ENCODE results near the gene PI4KA.
"Not testable (repeated sequence)": the region's sequence is repeated elsewhere in the genome, so short reads cannot be mapped to it uniquely, and the experiment has no call there.

The PI4KA gene

DNA sequence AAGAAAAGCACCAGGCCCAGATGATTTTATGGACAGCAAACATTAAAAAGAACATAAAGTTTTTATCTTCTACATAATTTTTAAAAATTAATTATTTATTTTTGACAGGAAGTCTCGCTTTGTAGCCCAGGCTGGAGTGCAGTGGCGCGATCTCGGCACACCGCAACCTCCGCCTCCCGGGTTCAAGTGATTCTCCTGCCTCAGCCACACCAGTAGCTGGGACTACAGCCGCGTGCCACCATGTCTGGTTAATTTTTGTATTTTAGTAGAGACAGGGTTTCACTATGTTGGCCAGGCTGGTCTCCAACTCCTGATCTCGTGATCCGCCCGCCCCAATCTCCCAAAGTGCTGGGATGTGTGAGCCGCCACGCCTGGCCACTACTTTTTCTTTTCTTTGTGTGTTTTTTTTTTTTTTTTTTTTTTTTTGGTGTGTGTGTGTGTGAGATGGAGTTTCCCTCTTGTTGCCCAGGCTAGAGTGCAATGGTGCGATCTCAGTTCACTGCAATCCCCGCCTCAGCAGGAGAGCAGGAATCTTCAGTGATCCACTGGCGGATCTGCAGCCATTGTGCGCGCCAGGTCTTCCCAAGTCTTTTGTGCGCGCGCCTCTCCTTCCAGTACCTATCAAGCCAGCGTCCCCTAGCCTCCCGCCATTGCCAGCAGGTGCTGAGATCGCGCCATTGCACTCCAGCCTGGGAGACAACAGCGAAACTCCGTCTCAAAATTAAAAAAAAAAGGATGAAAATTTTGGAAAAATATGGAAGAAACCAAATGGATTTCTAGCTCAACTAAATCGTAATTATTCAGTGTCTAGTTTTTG lies 171.0 kb downstream of the PI4KA start:
- not testable (repeated sequence) for DNase-seq

GRCh38 chr22:20685764-20686163 lies 172.8 kb downstream of the PI4KA start:
- DNase-seq, result not testable (repeated sequence)

DNA sequence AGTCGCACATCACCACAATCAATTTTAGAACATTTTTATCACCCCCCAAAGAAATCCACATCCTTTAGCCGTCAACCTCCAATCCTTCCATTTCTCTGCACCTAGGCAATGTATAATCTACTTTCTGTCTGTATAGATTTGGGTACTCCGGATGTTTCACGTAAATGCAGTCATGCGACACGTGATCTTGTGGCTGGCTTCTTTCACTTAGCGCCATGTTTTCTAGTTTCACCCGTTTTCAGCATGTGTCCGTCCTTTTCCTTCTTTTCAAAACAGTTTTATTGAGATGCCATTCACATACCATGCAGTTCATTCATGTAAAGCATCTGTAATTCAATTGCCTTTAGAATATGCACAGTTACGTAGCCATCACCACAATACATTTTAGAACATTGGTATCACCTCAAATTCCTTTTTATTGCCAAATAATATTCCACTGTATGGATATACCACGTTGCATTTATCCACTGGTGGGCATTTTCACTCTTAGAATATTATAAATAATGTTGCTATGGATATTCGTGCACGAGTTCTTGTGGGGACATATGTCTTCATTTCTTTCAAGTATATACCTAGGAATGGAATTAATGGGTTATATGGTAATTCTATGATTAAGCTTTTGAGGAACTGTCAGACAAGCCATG lies 179.7 kb downstream of the PI4KA start:
- DNase-seq, result not testable (repeated sequence)

DNA sequence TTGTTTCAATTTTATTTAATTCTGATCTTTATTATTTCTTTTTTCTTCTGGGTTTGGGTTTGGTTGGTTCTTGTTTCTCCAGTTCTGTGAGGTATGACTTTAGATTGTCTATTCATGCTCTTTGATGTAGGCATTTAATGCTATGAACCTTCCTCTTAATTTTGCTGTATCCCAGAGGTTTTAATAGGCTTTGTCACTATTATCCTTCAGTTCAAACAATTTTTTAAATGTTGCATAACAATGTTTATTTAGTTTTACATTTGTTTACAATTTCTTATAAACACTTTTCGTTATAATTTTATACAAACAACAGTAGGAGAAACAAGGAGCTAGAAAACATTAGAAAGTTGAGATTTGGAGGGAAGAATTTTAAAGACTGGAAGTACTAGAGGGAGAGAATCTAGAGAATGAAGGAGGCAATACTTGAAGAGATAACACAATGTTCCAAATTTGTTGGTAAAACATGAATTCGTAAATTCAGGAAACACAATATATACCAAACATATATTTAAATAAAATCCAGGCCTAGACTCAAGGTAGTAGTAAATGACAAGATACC lies 180.8 kb downstream of the PI4KA start:
- no peak for DNase-seq

DNA sequence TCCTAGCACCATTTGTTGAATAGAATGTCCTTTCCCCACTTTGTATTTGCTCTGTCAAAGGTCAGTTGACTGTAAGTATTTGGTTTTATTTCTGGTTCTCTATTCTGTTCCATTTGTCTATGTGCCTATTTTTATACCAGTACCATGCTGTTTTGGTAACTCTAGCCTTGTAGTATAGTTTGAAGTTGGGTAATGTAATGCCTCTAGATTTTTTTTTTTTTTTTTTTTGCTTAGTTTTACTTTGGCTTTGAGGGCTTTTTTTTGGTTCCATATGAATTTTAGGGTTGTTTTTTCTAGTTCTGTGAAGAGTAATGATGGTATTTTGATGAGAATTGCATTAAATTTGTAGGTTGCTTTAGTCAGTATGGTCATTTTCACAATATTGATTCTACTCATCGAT lies 183.0 kb downstream of the PI4KA start:
- not testable (repeated sequence) for DNase-seq

DNA sequence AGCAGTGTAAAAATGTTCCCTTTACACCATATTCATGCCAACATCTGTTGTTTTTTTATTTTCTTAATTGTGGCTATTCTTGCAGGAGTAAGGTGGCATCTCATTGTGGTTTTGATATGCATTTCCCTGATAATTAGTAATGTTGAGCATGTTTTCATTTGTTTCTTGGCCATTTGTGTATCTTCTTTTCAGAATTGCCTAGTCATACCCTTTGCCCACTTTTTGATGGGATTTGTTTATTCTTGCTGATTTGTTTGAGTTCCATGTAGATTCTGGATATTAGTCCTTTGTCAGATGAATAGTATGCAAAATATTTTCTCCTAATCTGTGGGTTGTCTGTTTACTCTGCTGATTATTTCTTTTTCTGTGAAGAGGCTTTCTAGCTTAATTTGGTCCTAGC lies 183.6 kb downstream of the PI4KA start:
- no peak for DNase-seq

DNA sequence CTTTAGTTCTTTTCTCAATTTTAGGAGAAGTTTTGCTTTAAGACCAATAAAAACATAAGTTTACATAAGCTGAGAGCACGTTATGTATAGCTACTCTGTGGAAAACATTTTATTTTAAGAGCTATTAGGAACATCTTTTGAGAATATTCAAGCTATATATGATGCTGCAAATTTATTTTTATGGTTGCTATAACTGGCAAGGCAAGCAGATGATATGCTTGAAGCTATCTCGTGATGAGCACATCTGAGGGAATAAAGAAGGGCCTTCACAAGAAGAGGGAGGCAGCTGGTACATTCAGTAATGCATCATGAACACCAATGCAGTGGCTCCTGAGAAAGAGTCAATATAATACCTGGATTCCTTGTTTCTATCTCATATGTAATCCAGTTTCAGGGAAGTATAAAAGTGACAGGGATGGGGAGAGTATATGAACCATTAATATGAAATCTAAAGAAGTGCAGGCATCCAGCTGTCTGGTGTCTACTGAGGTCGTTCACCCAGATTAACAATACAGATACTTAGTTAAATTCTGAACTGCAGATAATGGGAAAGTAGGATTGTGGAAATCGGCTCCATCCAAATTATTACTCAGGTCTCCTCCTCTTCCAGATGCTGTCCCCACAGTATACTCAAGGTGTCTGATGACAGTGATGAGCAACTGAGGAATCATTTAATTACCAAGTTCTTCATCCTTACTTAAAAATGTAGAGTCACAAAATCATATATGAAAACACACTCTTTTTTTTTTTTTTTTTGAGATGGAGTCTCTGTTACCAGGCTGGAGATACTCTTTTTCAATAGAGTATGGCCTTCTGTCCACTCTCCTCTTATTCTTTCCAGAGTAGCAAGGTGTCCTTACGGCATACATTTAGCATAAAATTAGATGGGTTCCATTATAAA lies 185.1 kb downstream of the PI4KA start:
- DNase-seq, result no peak

GRCh38 chr22:20672732-20673131 lies 185.9 kb downstream of the PI4KA start:
- DNase-seq, result no peak

DNA sequence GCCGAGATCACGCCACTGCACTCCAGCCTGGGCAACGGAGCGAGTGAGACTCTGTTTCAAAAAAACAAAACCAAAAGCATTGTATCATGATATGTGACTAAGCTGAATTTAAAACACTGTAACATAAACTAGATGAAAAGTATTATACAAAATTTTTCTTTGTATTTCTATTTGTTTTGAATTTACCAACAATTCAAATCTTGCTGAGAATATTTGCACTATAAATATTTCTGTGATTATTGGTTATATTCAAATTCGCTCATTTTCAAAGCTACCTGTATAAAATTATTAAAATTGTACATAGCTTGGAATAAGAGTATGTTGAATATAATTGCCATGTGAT lies 186.6 kb downstream of the PI4KA start:
- no peak for DNase-seq

DNA sequence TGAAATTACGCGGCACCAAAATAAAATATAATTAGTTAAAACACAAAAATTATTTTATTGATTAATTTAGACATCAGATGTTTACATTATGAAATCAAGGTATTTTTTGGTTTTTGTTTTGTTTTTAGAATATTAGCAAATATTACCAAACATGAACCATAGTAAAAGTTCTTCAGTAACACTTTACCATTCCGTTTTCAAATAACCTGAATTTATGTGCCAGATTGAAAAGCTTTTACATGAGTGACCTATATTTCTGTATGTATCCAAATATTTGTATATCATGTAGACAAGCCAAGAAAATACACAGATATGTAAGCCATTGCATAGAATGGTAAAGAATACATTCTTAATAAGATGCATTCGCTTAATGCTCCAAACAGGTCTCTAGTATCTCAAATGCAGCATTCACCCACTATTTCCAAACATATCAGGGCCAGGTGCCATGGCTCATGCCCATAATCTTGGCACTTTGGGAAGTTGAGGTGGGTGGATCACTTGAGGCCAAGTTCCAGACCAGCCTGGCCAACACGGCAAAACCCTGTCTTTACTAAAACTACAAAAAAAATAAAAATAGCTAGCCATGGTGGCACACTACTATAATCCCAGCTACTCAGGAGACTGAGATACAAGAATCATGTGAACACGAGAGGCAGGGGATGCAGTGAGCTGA lies 187.1 kb downstream of the PI4KA start:
- no peak for DNase-seq

GRCh38 chr22:20670457-20671261 lies 188.0 kb downstream of the PI4KA start:
- not testable (repeated sequence) for DNase-seq

GRCh38 chr22:20669884-20670283 lies 188.7 kb downstream of the PI4KA start:
- not testable (repeated sequence) for DNase-seq

GRCh38 chr22:20669471-20669870 lies 189.1 kb downstream of the PI4KA start:
- not testable (repeated sequence) for DNase-seq

- not testable (repeated sequence) for DNase-seq
These were observed 189.8 kb downstream of the PI4KA start for GRCh38 chr22:20668769-20669168.

DNA sequence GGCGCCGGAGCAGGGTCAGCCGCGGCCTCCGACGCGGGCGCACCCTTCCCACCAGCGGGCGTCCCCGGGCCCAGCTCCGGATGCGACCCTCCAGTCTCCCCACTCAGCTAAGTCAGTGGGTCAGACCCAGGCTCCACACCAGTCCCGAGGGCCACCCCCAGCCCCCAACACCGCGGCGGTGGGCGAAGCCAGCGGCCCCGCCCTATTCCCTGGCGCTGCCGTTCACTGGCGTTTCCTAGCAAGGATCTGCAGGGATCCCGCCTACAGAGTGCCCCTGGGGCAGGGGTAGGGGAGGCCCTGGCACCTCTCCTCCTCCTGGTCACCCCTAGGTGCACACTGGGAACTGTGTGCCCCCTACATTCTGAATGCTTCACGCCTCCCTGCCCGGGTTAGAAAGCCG lies 190.4 kb downstream of the PI4KA start:
- DNase-seq, result not testable (repeated sequence)

GRCh38 chr22:20667548-20667947 lies 191.1 kb downstream of the PI4KA start:
- not testable (repeated sequence) for DNase-seq

GRCh38 chr22:20666560-20666959 lies 192.1 kb downstream of the PI4KA start:
- DNase-seq, result no peak

DNA sequence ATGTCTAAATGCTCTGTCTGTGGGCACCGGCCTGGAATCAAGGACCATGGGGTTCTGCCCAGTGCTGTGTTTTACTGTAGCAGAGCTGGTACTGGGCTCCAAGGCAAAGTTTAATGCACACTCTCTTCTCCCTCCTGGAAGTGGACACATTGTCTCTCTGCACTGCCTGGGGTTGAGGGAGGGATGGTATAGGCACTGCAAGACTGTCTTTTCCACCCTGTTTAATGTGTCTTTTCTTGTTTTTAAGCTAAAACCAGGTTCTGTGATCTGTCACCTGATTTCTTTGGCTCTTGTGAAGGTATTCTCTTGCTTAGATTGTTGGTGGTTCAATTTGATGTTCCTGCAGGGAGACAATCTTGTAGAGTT lies 194.0 kb downstream of the PI4KA start:
- no peak for DNase-seq

DNA sequence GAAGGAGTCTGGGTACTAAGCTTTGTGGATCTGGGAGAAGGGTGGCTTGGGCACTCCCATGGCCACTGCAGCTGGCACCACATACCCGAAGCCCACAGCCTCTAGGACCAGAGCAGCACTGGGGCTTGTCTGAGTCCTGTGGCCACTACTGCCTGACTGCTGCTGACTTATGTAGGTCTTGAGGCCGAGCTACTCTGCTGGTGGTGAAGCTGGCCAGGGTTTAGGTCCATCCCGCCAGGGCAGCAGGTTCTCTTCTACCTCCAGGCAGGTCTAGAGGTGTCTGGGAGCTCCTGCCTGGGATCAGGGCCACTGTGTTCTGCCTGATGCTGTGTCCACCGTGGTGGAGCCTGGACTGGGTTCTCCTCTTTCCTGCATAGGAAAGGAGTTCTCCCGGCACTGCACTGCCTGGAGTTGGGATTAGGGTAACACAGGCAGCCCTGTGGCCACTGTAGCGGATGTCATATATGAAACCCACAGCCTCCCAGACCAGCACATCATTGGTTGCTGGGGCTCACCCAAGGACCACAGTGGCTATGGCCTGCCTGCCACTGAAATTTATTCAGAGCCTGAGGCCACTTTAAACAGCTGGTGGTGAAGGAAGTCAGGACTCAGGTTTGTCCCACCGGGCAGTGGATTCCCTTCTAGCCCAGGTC lies 194.5 kb downstream of the PI4KA start:
- DNase-seq, result no peak

DNA sequence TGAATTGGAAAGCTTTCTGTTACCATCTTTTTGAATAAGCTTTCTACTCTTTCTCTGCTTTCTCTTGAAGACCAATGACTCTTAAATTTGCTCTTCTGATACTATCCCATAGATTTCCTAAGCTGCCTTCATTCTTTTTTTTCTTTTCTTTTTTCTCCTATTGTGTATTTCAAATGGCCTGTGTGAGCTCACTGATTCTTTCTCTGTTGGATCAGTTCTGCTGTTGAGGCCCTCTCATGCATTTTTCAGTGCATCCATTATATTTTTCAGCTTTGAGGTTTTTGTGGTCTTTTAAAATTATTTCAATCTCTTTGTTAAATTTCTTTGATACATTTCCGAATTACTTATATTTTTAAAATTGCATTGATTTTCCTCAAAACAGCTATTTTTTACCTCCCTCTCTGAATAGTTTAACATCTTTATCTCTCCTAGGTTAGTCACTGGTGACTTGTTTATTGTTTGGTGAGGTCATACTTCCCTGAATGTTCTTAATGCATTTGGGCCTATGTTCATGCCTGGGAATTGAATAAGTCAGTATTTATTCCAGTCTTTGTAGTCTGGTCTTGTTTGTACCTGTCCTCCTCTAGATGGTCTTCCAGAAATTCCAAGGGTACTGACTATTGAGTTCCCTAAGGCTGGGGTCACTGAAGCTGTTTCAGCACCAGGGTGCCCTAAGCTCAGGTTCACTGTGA lies 195.3 kb downstream of the PI4KA start:
- no peak for DNase-seq

Data from DMS153 (cell line).